ENCODE measurements around the gene DTWD2.
"Not testable (repeated sequence)": the region's sequence is repeated elsewhere in the genome, so short reads cannot be mapped to it uniquely, and the experiment has no call there.

- TF ChIP-seq CTCF, POLR2A (IDR thresholded peaks at IDR 0.05): not testable (repeated sequence)
Observed at GRCh38 chr5:118907536-118907935, 80.8 kb downstream of the DTWD2 start.

Data from right lobe of liver (tissue), 4 donors.